Uterus (tissue), 4 donors: Measurements from ENCODE around the gene RIPK1. TPM values are rescaled to one million over a fixed set of nuclear protein-coding genes. Genes with fewer than 3 reads are reported as not detected.
"Not testable (repeated sequence)": the region's sequence is repeated elsewhere in the genome, so short reads cannot be mapped to it uniquely, and the experiment has no call there.

Experiments
- DNase-seq, 2 donors: peaks; one replicate each; pipeline ENCODE4 v3.0.0-alpha.2; 2019 to 2020
- H3K27ac ChIP-seq, 2 donors: fragments of 200-600 bp; sonication (generic); 1 replicate in 1 of 2; 2 replicates in 1 of 2; pipeline ENCODE4 v1.5.1; 2016 to 2018
- H3K27me3 ChIP-seq, 2 donors: fragments of 200-600 bp; sonication (generic); one replicate each; pipeline ENCODE4 v1.5.1; 2018 to 2019; ENCODE audit warnings: control low read depth in 1 of 2
- H3K36me3 ChIP-seq, 2 donors: fragments of 200-600 bp; sonication (generic); one replicate each; pipeline ENCODE4 v1.5.1; 2019; ENCODE audit warnings: control low read depth in 1 of 2
- H3K4me1 ChIP-seq, 2 donors: fragments of 200-600 bp; sonication (generic); one replicate each; pipeline ENCODE4 v1.5.1; 2018 to 2019; ENCODE audit warnings: control low read depth in 1 of 2
- H3K4me3 ChIP-seq, 2 donors: fragments of 200-600 bp; sonication (generic); 1 replicate in 1 of 2; 2 replicates in 1 of 2; pipeline ENCODE4 v1.5.1; 2018 to 2019; ENCODE audit warnings: mild to moderate bottlenecking in 1 of 2
- H3K9me3 ChIP-seq, 2 donors: fragments of 200-600 bp; sonication (generic); one replicate each; pipeline ENCODE4 v1.5.1; 2019; ENCODE audit warnings: control low read depth in 1 of 2
- CTCF ChIP-seq, 4 experiments: fragments of 200-600 bp in 2 of 4; fragments of 450-650 bp in 2 of 4; sonication (generic) in 2 of 4; IDR thresholded peaks; one replicate each; pipeline ENCODE4 v1.5.1; 2016 to 2019; ENCODE audit warnings: antibody characterized with exemption in 4 of 4, mild to moderate bottlenecking in 2 of 4, moderate library complexity in 1 of 4
- POLR2A ChIP-seq, 2 donors: fragments of 450-650 bp; IDR thresholded peaks; one replicate each; pipeline ENCODE4 v1.6.1; 2016; ENCODE audit warnings: antibody characterized with exemption in 2 of 2, mild to moderate bottlenecking in 1 of 2, moderate library complexity in 1 of 2
- intact Hi-C: fragments of 100-400 bp; cut with DNase I; formaldehyde crosslinking; loops from one replicate; pipeline ENCODE4 v1.15.1; 2023; ENCODE audit warnings: low total_unique reads
- total RNA-seq, 4 donors: library from RNA; depleted of rRNA in 3 of 4; stranded (reverse); fragments of >200 nt in 3 of 4; gene quantifications; one replicate each; pipeline versions ENCODE4 v1.1.0 to v1.2.4, GENCODE V29; 2014 to 2023
- donor health status: DM: yes; HTN: yes; CAD: no.

Gene RIPK1
- total RNA-seq, 4 donors from 2014 or later = 11.5 to 35.0 (median 30.1) TPM

- H3K27ac ChIP-seq = no peak overlapping the region
- H3K4me3 ChIP-seq = no peak overlapping the region
- intact Hi-C loops = no loop called here
- H3K4me1 ChIP-seq = peaks cover 0 to 4% of the 10 kb centered on the region in 2 donors
- no peak for DNase-seq
- H3K9me3 ChIP-seq = no peaks in the 10 kb centered on the region
- TF ChIP-seq CTCF (IDR thresholded peaks at IDR 0.05) (no peak), POLR2A (IDR thresholded peaks at IDR 0.05) (no peak)
- no peaks in the 10 kb centered on the region for H3K27me3 ChIP-seq
- no peaks in the 10 kb centered on the region for H3K36me3 ChIP-seq
Measured at GRCh38 chr6:3072798-3073197, 4.5 kb downstream of the RIPK1 start.

GRCh38 chr6:3073382-3073781 is 5.1 kb downstream of the RIPK1 start:
- H3K4me3 ChIP-seq = no peak overlapping the region
- no peaks in the 10 kb centered on the region for H3K36me3 ChIP-seq
- TF ChIP-seq POLR2A (IDR thresholded peaks at IDR 0.05) = no peak
- TF ChIP-seq CTCF (IDR thresholded peaks at IDR 0.05) = no peak
- H3K27me3 ChIP-seq = no peaks in the 10 kb centered on the region
- no peaks in the 10 kb centered on the region for H3K9me3 ChIP-seq
- peaks cover 0 to 4% of the 10 kb centered on the region in 2 donors for H3K4me1 ChIP-seq
- DNase-seq = no peak
- intact Hi-C loops = no loop called here
- no peak overlapping the region for H3K27ac ChIP-seq

- Histone ChIP-seq H3K9me3 (no peaks in the 10 kb centered on the region), H3K4me3 (no peak overlapping the region), H3K36me3 (no peaks in the 10 kb centered on the region), H3K4me1 (no peaks in the 10 kb centered on the region), H3K27me3 (no peaks in the 10 kb centered on the region), H3K27ac (no peak overlapping the region)
- intact Hi-C loops = no loop called here
- TF ChIP-seq CTCF (IDR thresholded peaks at IDR 0.05) (no peak), POLR2A (IDR thresholded peaks at IDR 0.05) (no peak)
- DNase-seq = no peak
Measured at GRCh38 chr6:3075772-3076113, 7.4 kb downstream of the RIPK1 start.

- TF ChIP-seq POLR2A (IDR thresholded peaks at IDR 0.05) = no peak
- no peak for TF ChIP-seq CTCF (IDR thresholded peaks at IDR 0.05)
- no peaks in the 10 kb centered on the region for H3K27me3 ChIP-seq
- H3K9me3 ChIP-seq = no peaks in the 10 kb centered on the region
- H3K4me3 ChIP-seq = no peak overlapping the region
- H3K4me1 ChIP-seq = no peaks in the 10 kb centered on the region
- intact Hi-C loops = no loop called here
- no peak overlapping the region for H3K27ac ChIP-seq
- no peaks in the 10 kb centered on the region for H3K36me3 ChIP-seq
- DNase-seq = no peak
Measured at GRCh38 chr6:3076320-3076719, 8.0 kb downstream of the RIPK1 start.

- no peaks in the 10 kb centered on the region for H3K4me1 ChIP-seq
- no peaks in the 10 kb centered on the region for H3K36me3 ChIP-seq
- intact Hi-C loops = no loop called here
- DNase-seq = no peak
- TF ChIP-seq CTCF (IDR thresholded peaks at IDR 0.05) = no peak
- TF ChIP-seq POLR2A (IDR thresholded peaks at IDR 0.05) = no peak
- no peaks in the 10 kb centered on the region for H3K9me3 ChIP-seq
- H3K27ac ChIP-seq = no peak overlapping the region
- no peak overlapping the region for H3K4me3 ChIP-seq
- no peaks in the 10 kb centered on the region for H3K27me3 ChIP-seq
Measured at GRCh38 chr6:3077430-3077829, 9.1 kb downstream of the RIPK1 start.

- DNase-seq, intact Hi-C loops, H3K36me3 ChIP-seq, H3K4me1 ChIP-seq, H3K27me3 ChIP-seq, H3K4me3 ChIP-seq, H3K9me3 ChIP-seq, H3K27ac ChIP-seq: not testable (repeated sequence)
Measured at GRCh38 chr6:3078952-3079351, 10.7 kb downstream of the RIPK1 start.
